Measurements from ENCODE around the gene CLDN10. TPM values are rescaled to one million over a fixed set of nuclear protein-coding genes. Genes with fewer than 3 reads are reported as not detected.
"Not testable (repeated sequence)": the region's sequence is repeated elsewhere in the genome, so short reads cannot be mapped to it uniquely, and the experiment has no call there.

CLDN10 gene
- not detected for total RNA-seq

- no peak for DNase-seq (ENCODE audit: low spot score)
Observed at GRCh38 chr13:95552539-95553441, at the start of gene CLDN10. Gene CLDN10 (plus strand): TSS chr13:95552720. CDS start chr13:95552754, 34 bp downstream.

- DNase-seq (ENCODE audit: low spot score), result no peak
Observed at GRCh38 chr13:95503662-95504061, 48.9 kb upstream of the CLDN10 start.

- DNase-seq (ENCODE audit: low spot score), result no peak
Observed at GRCh38 chr13:95505265-95505664, 47.3 kb upstream of the CLDN10 start.

- DNase-seq (ENCODE audit: low spot score), result no peak
Observed at GRCh38 chr13:95505986-95506385, 46.5 kb upstream of the CLDN10 start.

- DNase-seq (ENCODE audit: low spot score), result no peak
Observed at GRCh38 chr13:95507991-95508390, 44.5 kb upstream of the CLDN10 start.

- DNase-seq (ENCODE audit: low spot score), result no peak
Observed at GRCh38 chr13:95508996-95509395, 43.5 kb upstream of the CLDN10 start.

GRCh38 chr13:95509521-95510310, 42.8 kb upstream of the CLDN10 start:
- DNase-seq (ENCODE audit: low spot score), result no peak

GRCh38 chr13:95510950-95511349, 41.6 kb upstream of the CLDN10 start:
- DNase-seq (ENCODE audit: low spot score), result no peak

GRCh38 chr13:95512424-95512823, 40.1 kb upstream of the CLDN10 start:
- no peak for DNase-seq (ENCODE audit: low spot score)

- DNase-seq (ENCODE audit: low spot score), result no peak
Observed at GRCh38 chr13:95512957-95513356, 39.6 kb upstream of the CLDN10 start.

- DNase-seq (ENCODE audit: low spot score), result not testable (repeated sequence)
Observed at GRCh38 chr13:95515606-95516005, 36.9 kb upstream of the CLDN10 start.

- DNase-seq (ENCODE audit: low spot score), result no peak
Observed at GRCh38 chr13:95516021-95516420, 36.5 kb upstream of the CLDN10 start.

GRCh38 chr13:95516492-95516891, 36.0 kb upstream of the CLDN10 start:
- no peak for DNase-seq (ENCODE audit: low spot score)

GRCh38 chr13:95523598-95523997, 28.9 kb upstream of the CLDN10 start:
- no peak for DNase-seq (ENCODE audit: low spot score)

GRCh38 chr13:95524264-95524901, 28.1 kb upstream of the CLDN10 start:
- no peak for DNase-seq (ENCODE audit: low spot score)

GRCh38 chr13:95527955-95528354, 24.6 kb upstream of the CLDN10 start:
- no peak for DNase-seq (ENCODE audit: low spot score)

GRCh38 chr13:95530178-95530577, 22.3 kb upstream of the CLDN10 start:
- DNase-seq (ENCODE audit: low spot score), result no peak

GRCh38 chr13:95533545-95534160, 18.9 kb upstream of the CLDN10 start:
- DNase-seq (ENCODE audit: low spot score), result no peak

- no peak for DNase-seq (ENCODE audit: low spot score)
Observed at GRCh38 chr13:95535243-95535642, 17.3 kb upstream of the CLDN10 start.

- DNase-seq (ENCODE audit: low spot score), result no peak
Observed at GRCh38 chr13:95536632-95537241, 15.8 kb upstream of the CLDN10 start.

GRCh38 chr13:95540888-95541287, 11.6 kb upstream of the CLDN10 start:
- DNase-seq (ENCODE audit: low spot score), result no peak
